ENCODE results near the gene IKZF4. TPM values are rescaled to one million over a fixed set of nuclear protein-coding genes. Genes with fewer than 3 reads are reported as not detected.
"Not testable (repeated sequence)": the region's sequence is repeated elsewhere in the genome, so short reads cannot be mapped to it uniquely, and the experiment has no call there.

Gene IKZF4
- polyA plus RNA-seq, 4 donors, result 1.1 to 16.1 (median 1.6) TPM

GRCh38 chr12:56053407-56053893 lies 32.6 kb downstream of the IKZF4 start:
- Histone ChIP-seq H3K9me3 (ENCODE audit: control insufficient read depth in 2 of 2, insufficient read depth in 1 of 2, low read depth in 1 of 2, low read length in 1 of 2) (no peaks in the 10 kb centered on the region), H3K4me3 (ENCODE audit: low read depth in 1 of 3, low read length in 3 of 3) (no peak overlapping the region), H3K27ac (ENCODE audit: low read depth in 1 of 3, low read length in 2 of 3) (no peak overlapping the region), H3K4me1 (ENCODE audit: control insufficient read depth in 3 of 3, insufficient read depth in 2 of 3, low read depth in 1 of 3, low read length in 2 of 3) (no peaks in the 10 kb centered on the region), H3K36me3 (ENCODE audit: control insufficient read depth in 3 of 3, insufficient read depth in 2 of 3, low read depth in 1 of 3, low read length in 3 of 3) (no peaks in the 10 kb centered on the region), H3K27me3 (ENCODE audit: control insufficient read depth in 3 of 3, insufficient read depth in 3 of 3, low read length in 3 of 3) (no peaks in the 10 kb centered on the region)
- WGBS, 3 donors, result 77 to 85% (median 85%) methylated on average over 6 of the region's 6 CpGs
- FAIRE-seq (no peak), DNase-seq (no peak)

- 94 to 95% (median 94%) methylated on average over 8 of the region's 8 CpGs for WGBS, 3 donors
- H3K9me3 ChIP-seq (ENCODE audit: control insufficient read depth in 2 of 2, insufficient read depth in 1 of 2, low read depth in 1 of 2, low read length in 1 of 2); H3K4me1 ChIP-seq (ENCODE audit: control insufficient read depth in 3 of 3, insufficient read depth in 2 of 3, low read depth in 1 of 3, low read length in 2 of 3); H3K36me3 ChIP-seq (ENCODE audit: control insufficient read depth in 3 of 3, insufficient read depth in 2 of 3, low read depth in 1 of 3, low read length in 3 of 3); H3K4me3 ChIP-seq (ENCODE audit: low read depth in 1 of 3, low read length in 3 of 3); FAIRE-seq; H3K27ac ChIP-seq (ENCODE audit: low read depth in 1 of 3, low read length in 2 of 3); H3K27me3 ChIP-seq (ENCODE audit: control insufficient read depth in 3 of 3, insufficient read depth in 3 of 3, low read length in 3 of 3); DNase-seq: not testable (repeated sequence)
Observed at GRCh38 chr12:56059964-56060363, 39.1 kb downstream of the IKZF4 start.

DNA sequence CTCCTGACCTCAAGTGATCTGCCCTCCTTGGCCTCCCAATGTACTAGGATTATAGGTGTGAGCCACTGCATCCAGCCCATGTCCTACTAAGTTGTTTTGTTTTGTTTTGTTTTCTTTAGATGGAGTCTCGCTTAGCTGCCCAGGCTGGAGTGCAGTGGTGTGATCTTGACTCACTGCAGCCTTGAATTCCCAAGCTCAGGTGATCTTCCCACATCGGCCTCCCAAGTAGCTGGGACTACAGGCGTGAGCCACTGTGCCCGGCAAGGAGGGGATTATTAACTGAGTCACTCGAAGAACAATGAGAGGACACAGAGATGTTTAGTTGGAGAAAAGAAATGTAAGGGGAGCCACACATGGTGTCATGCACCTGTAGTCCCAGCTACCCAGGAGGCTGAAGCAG lies 41.1 kb downstream of the IKZF4 start:
- Histone ChIP-seq H3K27me3 (ENCODE audit: control insufficient read depth in 3 of 3, insufficient read depth in 3 of 3, low read length in 3 of 3) (no peaks in the 10 kb centered on the region), H3K4me3 (ENCODE audit: low read depth in 1 of 3, low read length in 3 of 3) (no peak overlapping the region), H3K27ac (ENCODE audit: low read depth in 1 of 3, low read length in 2 of 3) (no peak overlapping the region), H3K4me1 (ENCODE audit: control insufficient read depth in 3 of 3, insufficient read depth in 2 of 3, low read depth in 1 of 3, low read length in 2 of 3) (no peaks in the 10 kb centered on the region), H3K9me3 (ENCODE audit: control insufficient read depth in 2 of 2, insufficient read depth in 1 of 2, low read depth in 1 of 2, low read length in 1 of 2) (no peaks in the 10 kb centered on the region), H3K36me3 (ENCODE audit: control insufficient read depth in 3 of 3, insufficient read depth in 2 of 3, low read depth in 1 of 3, low read length in 3 of 3) (no peaks in the 10 kb centered on the region)
- FAIRE-seq (no peak), DNase-seq (no peak)
- WGBS, 3 donors, result 70 to 83% (median 77%) methylated on average over 5 of the region's 5 CpGs

- Histone ChIP-seq H3K9me3 (ENCODE audit: control insufficient read depth in 2 of 2, insufficient read depth in 1 of 2, low read depth in 1 of 2, low read length in 1 of 2) (no peaks in the 10 kb centered on the region), H3K27me3 (ENCODE audit: control insufficient read depth in 3 of 3, insufficient read depth in 3 of 3, low read length in 3 of 3) (no peaks in the 10 kb centered on the region), H3K36me3 (ENCODE audit: control insufficient read depth in 3 of 3, insufficient read depth in 2 of 3, low read depth in 1 of 3, low read length in 3 of 3) (no peaks in the 10 kb centered on the region), H3K4me3 (ENCODE audit: low read depth in 1 of 3, low read length in 3 of 3) (no peak overlapping the region), H3K4me1 (ENCODE audit: control insufficient read depth in 3 of 3, insufficient read depth in 2 of 3, low read depth in 1 of 3, low read length in 2 of 3) (no peaks in the 10 kb centered on the region), H3K27ac (ENCODE audit: low read depth in 1 of 3, low read length in 2 of 3) (no peak overlapping the region)
- FAIRE-seq (no peak), DNase-seq (no peak)
Observed at GRCh38 chr12:56062996-56063395, 42.2 kb downstream of the IKZF4 start.

DNA sequence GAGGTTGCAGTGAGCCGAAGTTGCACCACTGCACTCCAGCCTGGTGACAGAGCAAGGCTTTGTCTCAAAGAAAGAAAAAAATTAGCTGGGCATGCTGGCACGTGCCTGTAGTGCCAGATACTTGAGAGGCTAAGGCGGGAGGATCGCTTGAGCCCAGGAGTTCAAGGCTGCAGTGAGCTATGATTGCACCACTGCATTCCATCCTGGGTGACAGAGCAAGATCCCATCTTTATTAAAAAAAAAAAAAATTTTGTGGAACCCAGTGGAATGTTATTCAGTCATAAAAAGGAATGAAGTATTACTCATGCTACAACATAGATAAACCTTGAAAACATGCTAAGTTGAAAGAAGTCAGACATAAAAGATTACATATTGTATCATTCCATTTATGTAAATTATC lies 50.8 kb downstream of the IKZF4 start:
- Histone ChIP-seq H3K9me3 (ENCODE audit: control insufficient read depth in 2 of 2, insufficient read depth in 1 of 2, low read depth in 1 of 2, low read length in 1 of 2) (no peaks in the 10 kb centered on the region), H3K4me1 (ENCODE audit: control insufficient read depth in 3 of 3, insufficient read depth in 2 of 3, low read depth in 1 of 3, low read length in 2 of 3) (no peaks in the 10 kb centered on the region), H3K27me3 (ENCODE audit: control insufficient read depth in 3 of 3, insufficient read depth in 3 of 3, low read length in 3 of 3) (no peaks in the 10 kb centered on the region), H3K4me3 (ENCODE audit: low read depth in 1 of 3, low read length in 3 of 3) (no peak overlapping the region), H3K27ac (ENCODE audit: low read depth in 1 of 3, low read length in 2 of 3) (no peak overlapping the region), H3K36me3 (ENCODE audit: control insufficient read depth in 3 of 3, insufficient read depth in 2 of 3, low read depth in 1 of 3, low read length in 3 of 3) (no peaks in the 10 kb centered on the region)
- FAIRE-seq (no peak), DNase-seq (no peak)
- WGBS, 3 donors, result 80 to 86% (median 81%) methylated on average over 4 of the region's 4 CpGs

DNA sequence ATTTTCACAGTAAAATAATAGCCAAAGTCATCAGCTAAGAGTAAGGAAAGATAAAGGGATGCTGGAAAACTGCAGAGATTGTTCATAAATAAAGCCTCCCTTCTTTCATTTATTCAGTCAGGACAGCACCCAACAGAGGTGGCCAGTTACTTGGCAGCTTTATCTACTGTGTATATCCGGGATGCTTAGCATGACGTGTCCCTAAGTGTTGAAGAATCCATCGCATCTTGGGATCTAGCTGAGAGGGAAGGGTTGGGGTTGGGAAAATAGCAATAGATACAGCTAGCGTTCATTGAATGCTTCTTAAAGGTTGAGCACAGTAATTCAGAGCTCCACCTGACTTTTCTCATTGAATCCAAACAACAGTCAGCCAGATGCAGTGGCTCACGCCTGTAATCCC lies 53.6 kb downstream of the IKZF4 start:
- FAIRE-seq, result no peak

GRCh38 chr12:56077966-56078365 lies 57.1 kb downstream of the IKZF4 start:
- 86 to 95% (median 88%) methylated on average over 9 of the region's 9 CpGs for WGBS, 3 donors
- H3K27me3 ChIP-seq (ENCODE audit: control insufficient read depth in 3 of 3, insufficient read depth in 3 of 3, low read length in 3 of 3); H3K27ac ChIP-seq (ENCODE audit: low read depth in 1 of 3, low read length in 2 of 3); FAIRE-seq; H3K9me3 ChIP-seq (ENCODE audit: control insufficient read depth in 2 of 2, insufficient read depth in 1 of 2, low read depth in 1 of 2, low read length in 1 of 2); DNase-seq; H3K4me3 ChIP-seq (ENCODE audit: low read depth in 1 of 3, low read length in 3 of 3): not testable (repeated sequence)
- H3K36me3 ChIP-seq (ENCODE audit: control insufficient read depth in 3 of 3, insufficient read depth in 2 of 3, low read depth in 1 of 3, low read length in 3 of 3), result peaks cover 0 to 14% (median 0%) of the 10 kb centered on the region in 3 donors
- H3K4me1 ChIP-seq (ENCODE audit: control insufficient read depth in 3 of 3, insufficient read depth in 2 of 3, low read depth in 1 of 3, low read length in 2 of 3), result peaks cover 0 to 18% (median 2%) of the 10 kb centered on the region in 3 donors

More for the DNA sequence above, 53.6 kb downstream of the IKZF4 start:
- H3K9me3 ChIP-seq (ENCODE audit: control insufficient read depth in 2 of 2, insufficient read depth in 1 of 2, low read depth in 1 of 2, low read length in 1 of 2), result no peaks in the 10 kb centered on the region
- no peak overlapping the region for H3K27ac ChIP-seq (ENCODE audit: low read depth in 1 of 3, low read length in 2 of 3)
- no peaks in the 10 kb centered on the region for H3K27me3 ChIP-seq (ENCODE audit: control insufficient read depth in 3 of 3, insufficient read depth in 3 of 3, low read length in 3 of 3)
- no peak for DNase-seq
- WGBS, 3 donors, result 85 to 91% (median 86%) methylated on average over 5 of the region's 5 CpGs
- H3K36me3 ChIP-seq (ENCODE audit: control insufficient read depth in 3 of 3, insufficient read depth in 2 of 3, low read depth in 1 of 3, low read length in 3 of 3), result no peaks in the 10 kb centered on the region
- no peak overlapping the region for H3K4me3 ChIP-seq (ENCODE audit: low read depth in 1 of 3, low read length in 3 of 3)
- peaks cover 0 to 4% (median 0%) of the 10 kb centered on the region in 3 donors for H3K4me1 ChIP-seq (ENCODE audit: control insufficient read depth in 3 of 3, insufficient read depth in 2 of 3, low read depth in 1 of 3, low read length in 2 of 3)

GRCh38 chr12:56078427-56078826 lies 57.6 kb downstream of the IKZF4 start:
- H3K27ac ChIP-seq (ENCODE audit: low read depth in 1 of 3, low read length in 2 of 3), result peak overlapping the region in 1 of 3 donors; percentile 100
- H3K36me3 ChIP-seq (ENCODE audit: control insufficient read depth in 3 of 3, insufficient read depth in 2 of 3, low read depth in 1 of 3, low read length in 3 of 3), result peaks cover 0 to 18% (median 0%) of the 10 kb centered on the region in 3 donors
- peak overlapping the region in 1 of 3 donors; percentile 92 for H3K4me3 ChIP-seq (ENCODE audit: low read depth in 1 of 3, low read length in 3 of 3)
- H3K27me3 ChIP-seq (ENCODE audit: control insufficient read depth in 3 of 3, insufficient read depth in 3 of 3, low read length in 3 of 3), result peaks cover 0 to 6% (median 0%) of the 10 kb centered on the region in 3 donors
- WGBS, 3 donors, result 100% methylated on average over 1 of the region's 1 CpG
- H3K4me1 ChIP-seq (ENCODE audit: control insufficient read depth in 3 of 3, insufficient read depth in 2 of 3, low read depth in 1 of 3, low read length in 2 of 3), result peaks cover 0 to 23% (median 2%) of the 10 kb centered on the region in 3 donors
- no peaks in the 10 kb centered on the region for H3K9me3 ChIP-seq (ENCODE audit: control insufficient read depth in 2 of 2, insufficient read depth in 1 of 2, low read depth in 1 of 2, low read length in 1 of 2)
- FAIRE-seq (no peak), DNase-seq (no peak)
